Erythroblast (primary cell): ENCODE results near the gene CXCL8.

Source experiments
- GATA1 ChIP-seq: IDR thresholded peaks from 2 replicates; pipeline ENCODE4 v1.6.1; 2011; ENCODE audit warnings: low read depth, mild to moderate bottlenecking, control low read depth, low read length, moderate library complexity
- POLR2A ChIP-seq: IDR thresholded peaks from 2 replicates; pipeline ENCODE4 v1.6.1; 2011; ENCODE audit warnings: mild to moderate bottlenecking, low read length

- TF ChIP-seq POLR2A: no peak
- TF ChIP-seq GATA1: no peak
Measured at GRCh38 chr4:73776321-73776729, 36.0 kb downstream of the CXCL8 start.
